GM12878 (cell line): Measurements from ENCODE around the gene EML1.

Experiments used
- BCLAF1 ChIP-seq: fragments of 450-650 bp; IDR thresholded peaks from 2 replicates; pipeline ENCODE4 v1.6.1; 2017; ENCODE audit warnings: antibody characterized with exemption, mild to moderate bottlenecking, moderate library complexity
- JUND ChIP-seq: IDR thresholded peaks from 2 replicates; pipeline ENCODE4 v1.6.1; 2012; ENCODE audit warnings: low read depth, mild to moderate bottlenecking, low read length, improper control_type of control experiment, moderate library complexity
- MAX ChIP-seq: IDR thresholded peaks from 2 replicates; pipeline ENCODE4 v1.6.1; 2012; ENCODE audit warnings: low read depth, low read length, improper control_type of control experiment
- POLR2A ChIP-seq: IDR thresholded peaks from 2 replicates; pipeline ENCODE4 v1.6.1; 2011; ENCODE audit warnings: low read depth, mild to moderate bottlenecking, low read length
- RELB ChIP-seq: fragments of 450-650 bp; IDR thresholded peaks from 2 replicates; pipeline ENCODE4 v1.6.1; 2017; ENCODE audit warnings: low read depth, mild to moderate bottlenecking, moderate library complexity
- ZNF217 ChIP-seq: fragments of 450-650 bp; IDR thresholded peaks from 2 replicates; pipeline ENCODE4 v1.6.1; 2017; ENCODE audit warnings: antibody characterized with exemption, mild to moderate bottlenecking
- ZNF384 ChIP-seq: IDR thresholded peaks from 2 replicates; pipeline ENCODE4 v1.6.1; 2012; ENCODE audit warnings: low read depth, mild to moderate bottlenecking, low read length, improper control_type of control experiment, borderline replicate concordance

- no peak for TF ChIP-seq RELB
- no peak for TF ChIP-seq JUND
- no peak for TF ChIP-seq ZNF217
- no peak for TF ChIP-seq POLR2A
- no peak for TF ChIP-seq ZNF384
- TF ChIP-seq BCLAF1: no peak
- TF ChIP-seq MAX: no peak
Measured at GRCh38 chr14:99961826-99962518, 168.8 kb downstream of the EML1 start.
